OCI-LY7 (cell line): ENCODE data around the gene SWSAP1.

ENCODE experiments used
- CTCF ChIP-seq: fragments of 200-600 bp; sonication (generic); conservative IDR thresholded peaks from 2 replicates; pipeline ENCODE4 v1.5.1; 2014; ENCODE audit warnings: mild to moderate bottlenecking, antibody characterized with exemption, low read length, moderate library complexity, mixed read lengths
- EZH2phosphoT487 ChIP-seq: fragments of 200-600 bp; sonication (generic); IDR thresholded peaks from 2 replicates; pipeline ENCODE4 v1.6.1; 2018; ENCODE audit warnings: low read depth, borderline replicate concordance, mild to moderate bottlenecking, mixed run types, antibody characterized with exemption, low read length, moderate library complexity, mixed read lengths

DNA sequence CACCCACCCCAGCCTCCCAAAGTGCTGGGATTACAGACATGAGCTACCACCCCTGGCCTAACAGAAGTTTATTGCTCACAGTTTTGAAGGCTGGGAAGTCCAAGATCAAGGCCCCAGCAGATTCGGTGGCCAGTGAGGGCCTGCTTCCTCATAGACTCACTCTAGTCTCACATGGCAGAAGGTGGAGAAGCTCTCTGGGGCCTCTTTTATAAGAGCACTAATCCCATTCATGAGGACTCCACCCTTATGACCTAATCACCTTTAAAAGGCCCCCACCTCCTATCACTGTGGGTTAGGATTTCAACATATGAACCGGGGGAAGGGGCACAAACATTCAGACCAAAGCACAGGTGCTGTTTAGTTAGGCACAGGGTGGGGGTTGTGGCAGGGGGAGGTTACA, 6.9 kb upstream of the SWSAP1 start:
- TF ChIP-seq CTCF (no peak), EZH2phosphoT487 (no peak)
